Liver (tissue), 9 donors: Measurements from ENCODE around the gene CUX1. TPM values are rescaled to one million over a fixed set of nuclear protein-coding genes. Genes with fewer than 3 reads are reported as not detected.

ENCODE experiments used
- DNase-seq: peaks from one replicate; pipeline ENCODE4 v3.0.0-alpha.2; 2017; ENCODE audit warnings: low spot score
- H3K27ac ChIP-seq, 2 donors: one replicate each; pipeline ENCODE4 v1.7.0; 2013; ENCODE audit warnings: inconsistent platforms in 2 of 2, low read length in 2 of 2, control low read depth in 1 of 2, low read depth in 1 of 2, mild to moderate bottlenecking in 1 of 2
- H3K27me3 ChIP-seq, 4 donors: one replicate each; pipeline versions ENCODE4 v1.6.1 to v1.7.0; 2013; ENCODE audit warnings: low read length in 3 of 4, inconsistent platforms in 1 of 4, mild to moderate bottlenecking in 1 of 4, moderate library complexity in 1 of 4; ENCODE audit not compliant: control insufficient read depth in 4 of 4, insufficient read depth in 4 of 4
- H3K36me3 ChIP-seq, 4 donors: one replicate each; pipeline versions ENCODE4 v1.6.1 to v1.7.0; 2013; ENCODE audit warnings: low read length in 3 of 4, mild to moderate bottlenecking in 3 of 4, low read depth in 1 of 4, moderate library complexity in 1 of 4; ENCODE audit not compliant: control insufficient read depth in 4 of 4, insufficient read depth in 3 of 4
- H3K4me1 ChIP-seq, 4 donors: one replicate each; pipeline versions ENCODE4 v1.6.1 to v1.7.0; 2013; ENCODE audit warnings: low read length in 3 of 4, mild to moderate bottlenecking in 3 of 4, moderate library complexity in 1 of 4; ENCODE audit not compliant: control insufficient read depth in 4 of 4, insufficient read depth in 4 of 4
- H3K4me3 ChIP-seq, 3 donors: one replicate each; pipeline versions ENCODE4 v1.6.1 to v1.7.0; 2013; ENCODE audit warnings: low read length in 3 of 3, control low read depth in 1 of 3, low read depth in 1 of 3, mild to moderate bottlenecking in 1 of 3
- H3K9ac ChIP-seq, 2 donors: one replicate each; pipeline ENCODE4 v1.7.0; 2013; ENCODE audit warnings: low read length in 2 of 2, mild to moderate bottlenecking in 2 of 2, moderate library complexity in 2 of 2, control low read depth in 1 of 2, low read depth in 1 of 2
- H3K9me3 ChIP-seq, 4 donors: one replicate each; pipeline versions ENCODE4 v1.6.1 to v1.7.0; 2013; ENCODE audit warnings: low read length in 3 of 4; ENCODE audit not compliant: control insufficient read depth in 4 of 4
- EGR1 ChIP-seq, 2 donors: IDR thresholded peaks; 2 replicates each; pipeline ENCODE4 v1.6.1; 2016 to 2018; ENCODE audit warnings: antibody characterized with exemption in 2 of 2, low read depth in 2 of 2
- FOXA1 ChIP-seq: IDR thresholded peaks from 2 replicates; pipeline ENCODE4 v1.6.1; 2016; ENCODE audit warnings: antibody characterized with exemption
- FOXA2 ChIP-seq: IDR thresholded peaks from 2 replicates; pipeline ENCODE4 v1.6.1; 2016; ENCODE audit warnings: antibody characterized with exemption
- GABPA ChIP-seq, 2 donors: IDR thresholded peaks in 1 of 2; conservative IDR thresholded peaks in 1 of 2; 2 replicates each; pipeline ENCODE4 v1.6.1; 2016; ENCODE audit warnings: antibody characterized with exemption in 2 of 2, mild to moderate bottlenecking in 1 of 2, moderate library complexity in 1 of 2
- HNF4A ChIP-seq, 2 donors: conservative IDR thresholded peaks; 2 replicates each; pipeline ENCODE4 v1.6.1; 2016; ENCODE audit warnings: antibody characterized with exemption in 2 of 2, mild to moderate bottlenecking in 2 of 2
- HNF4G ChIP-seq: IDR thresholded peaks from 2 replicates; pipeline ENCODE4 v1.6.1; 2016; ENCODE audit warnings: antibody characterized with exemption
- JUND ChIP-seq, 2 donors: IDR thresholded peaks; 2 replicates each; pipeline ENCODE4 v1.6.1; 2016; ENCODE audit warnings: antibody characterized with exemption in 2 of 2
- NR2F2 ChIP-seq: IDR thresholded peaks from 2 replicates; pipeline ENCODE4 v1.6.1; 2016; ENCODE audit warnings: antibody characterized with exemption
- RAD21 ChIP-seq, 2 donors: IDR thresholded peaks; 2 replicates each; pipeline ENCODE4 v1.6.1; 2016; ENCODE audit warnings: antibody characterized with exemption in 2 of 2, mild to moderate bottlenecking in 2 of 2
- REST ChIP-seq: IDR thresholded peaks from 2 replicates; pipeline ENCODE4 v1.6.1; 2016; ENCODE audit warnings: antibody characterized with exemption, mild to moderate bottlenecking
- RXRA ChIP-seq, 2 donors: IDR thresholded peaks; 2 replicates each; pipeline ENCODE4 v1.6.1; 2017 to 2018; ENCODE audit warnings: antibody characterized with exemption in 2 of 2, mild to moderate bottlenecking in 1 of 2
- SP1 ChIP-seq: IDR thresholded peaks from 2 replicates; pipeline ENCODE4 v1.6.1; 2018; ENCODE audit warnings: antibody characterized with exemption, mild to moderate bottlenecking
- TAF1 ChIP-seq: conservative IDR thresholded peaks from 2 replicates; pipeline ENCODE4 v1.6.1; 2016; ENCODE audit warnings: antibody characterized with exemption, mild to moderate bottlenecking
- YY1 ChIP-seq: IDR thresholded peaks from 2 replicates; pipeline ENCODE4 v1.6.1; 2016; ENCODE audit warnings: antibody characterized with exemption, mild to moderate bottlenecking
- WGBS: extraction: QIAGEN DNeasy Blood & Tissue Kit; methylation state at CpG from one replicate; pipeline ENCODE4 v1.1.7; 2013; 5-methylcytosine and 5-hydroxymethylcytosine counted together
- polyA plus RNA-seq, 2 donors: library from polyadenylated mRNA; stranded (reverse) in 1 of 2; unstranded in 1 of 2; fragments of 200-250 nt in 1 of 2; fragments of >200 nt in 1 of 2; fragmentation: Nextera tagmentation in 1 of 2; extraction: Ambion mirVana in 1 of 2; gene quantifications; one replicate each; pipeline versions ENCODE4 v1.2.1 to v1.2.3, GENCODE V29; 2013 to 2015
- total RNA-seq, 2 donors: library from RNA; depleted of rRNA; stranded (reverse); fragments of >200 nt; gene quantifications; one replicate each; pipeline ENCODE4 v1.2.3, GENCODE V29; 2014
- TF ChIP-seq, protein P1 (sequence below): IDR thresholded peaks from 2 replicates; pipeline ENCODE4 v1.6.1; 2016; ENCODE audit warnings: antibody characterized with exemption
- TF ChIP-seq, protein P2 (sequence below): IDR thresholded peaks from 2 replicates; pipeline ENCODE4 v1.6.1; 2016; ENCODE audit warnings: antibody characterized with exemption
- TF ChIP-seq, protein P3 (sequence below): IDR thresholded peaks from 2 replicates; pipeline ENCODE4 v1.6.1; 2016; ENCODE audit warnings: antibody characterized with exemption
- TF ChIP-seq, protein P4 (sequence below): fragments of 150-350 bp; IDR thresholded peaks from 2 replicates; pipeline ENCODE4 v1.5.1; 2017; ENCODE audit warnings: improper control_type of control experiment, low read depth, low read length; ENCODE audit not compliant: missing input control
- donor health status: healthy.
- donor health status: healthy.
- donor health status: healthy.
- donor health status: healthy.
- donor health status: healthy.

Gene CUX1
- total and polyA plus RNA-seq, 4 donors = 18.6 to 40.6 (median 21.4) TPM

DNA sequence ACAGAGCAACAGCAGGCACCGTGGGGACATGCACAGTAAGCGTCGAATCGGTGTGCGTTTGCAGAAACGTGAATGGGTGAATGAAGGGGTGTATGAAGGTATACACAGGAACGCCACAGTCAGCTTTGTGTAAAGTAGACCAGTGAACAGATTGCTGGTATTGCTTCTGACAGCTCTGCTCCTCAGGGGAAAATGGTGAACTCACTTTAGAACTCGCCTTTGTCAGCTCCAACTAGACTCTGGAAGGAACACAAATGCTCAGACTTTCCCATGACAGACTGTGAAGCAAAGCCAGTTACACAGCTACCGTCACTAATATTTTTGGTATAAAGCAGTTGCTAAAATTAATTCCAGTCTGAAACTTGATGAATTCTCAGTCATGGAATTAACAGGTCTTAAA, 78.9 kb downstream of the CUX1 start:
- Histone ChIP-seq H3K4me1 (peaks cover 0 to 10% (median under 1%) of the 10 kb centered on the region in 4 donors), H3K9ac (no peak overlapping the region)
- 95% methylated on average over 9 of the region's 9 CpGs for WGBS

More for the DNA sequence above, 78.9 kb downstream of the CUX1 start:
- TF ChIP-seq REST = no peak
- no peak for TF ChIP-seq HNF4G
- TF ChIP-seq, protein P1, sequence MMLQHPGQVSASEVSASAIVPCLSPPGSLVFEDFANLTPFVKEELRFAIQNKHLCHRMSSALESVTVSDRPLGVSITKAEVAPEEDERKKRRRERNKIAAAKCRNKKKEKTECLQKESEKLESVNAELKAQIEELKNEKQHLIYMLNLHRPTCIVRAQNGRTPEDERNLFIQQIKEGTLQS = no peak
- no peak for TF ChIP-seq EGR1 (IDR thresholded peaks at IDR 0.05; ENCODE audit: low read depth in 2 of 2)
- no peak for TF ChIP-seq TAF1
- no peak for TF ChIP-seq NR2F2
- no peak for TF ChIP-seq RXRA (IDR thresholded peaks at IDR 0.05)
- TF ChIP-seq, protein P2, sequence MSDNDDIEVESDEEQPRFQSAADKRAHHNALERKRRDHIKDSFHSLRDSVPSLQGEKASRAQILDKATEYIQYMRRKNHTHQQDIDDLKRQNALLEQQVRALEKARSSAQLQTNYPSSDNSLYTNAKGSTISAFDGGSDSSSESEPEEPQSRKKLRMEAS = no peak
- TF ChIP-seq, protein P3, sequence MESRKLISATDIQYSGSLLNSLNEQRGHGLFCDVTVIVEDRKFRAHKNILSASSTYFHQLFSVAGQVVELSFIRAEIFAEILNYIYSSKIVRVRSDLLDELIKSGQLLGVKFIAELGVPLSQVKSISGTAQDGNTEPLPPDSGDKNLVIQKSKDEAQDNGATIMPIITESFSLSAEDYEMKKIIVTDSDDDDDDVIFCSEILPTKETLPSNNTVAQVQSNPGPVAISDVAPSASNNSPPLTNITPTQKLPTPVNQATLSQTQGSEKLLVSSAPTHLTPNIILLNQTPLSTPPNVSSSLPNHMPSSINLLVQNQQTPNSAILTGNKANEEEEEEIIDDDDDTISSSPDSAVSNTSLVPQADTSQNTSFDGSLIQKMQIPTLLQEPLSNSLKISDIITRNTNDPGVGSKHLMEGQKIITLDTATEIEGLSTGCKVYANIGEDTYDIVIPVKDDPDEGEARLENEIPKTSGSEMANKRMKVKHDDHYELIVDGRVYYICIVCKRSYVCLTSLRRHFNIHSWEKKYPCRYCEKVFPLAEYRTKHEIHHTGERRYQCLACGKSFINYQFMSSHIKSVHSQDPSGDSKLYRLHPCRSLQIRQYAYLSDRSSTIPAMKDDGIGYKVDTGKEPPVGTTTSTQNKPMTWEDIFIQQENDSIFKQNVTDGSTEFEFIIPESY = no peak
- TF ChIP-seq RAD21 (IDR thresholded peaks at IDR 0.05) = no peak
- TF ChIP-seq, protein P4, sequence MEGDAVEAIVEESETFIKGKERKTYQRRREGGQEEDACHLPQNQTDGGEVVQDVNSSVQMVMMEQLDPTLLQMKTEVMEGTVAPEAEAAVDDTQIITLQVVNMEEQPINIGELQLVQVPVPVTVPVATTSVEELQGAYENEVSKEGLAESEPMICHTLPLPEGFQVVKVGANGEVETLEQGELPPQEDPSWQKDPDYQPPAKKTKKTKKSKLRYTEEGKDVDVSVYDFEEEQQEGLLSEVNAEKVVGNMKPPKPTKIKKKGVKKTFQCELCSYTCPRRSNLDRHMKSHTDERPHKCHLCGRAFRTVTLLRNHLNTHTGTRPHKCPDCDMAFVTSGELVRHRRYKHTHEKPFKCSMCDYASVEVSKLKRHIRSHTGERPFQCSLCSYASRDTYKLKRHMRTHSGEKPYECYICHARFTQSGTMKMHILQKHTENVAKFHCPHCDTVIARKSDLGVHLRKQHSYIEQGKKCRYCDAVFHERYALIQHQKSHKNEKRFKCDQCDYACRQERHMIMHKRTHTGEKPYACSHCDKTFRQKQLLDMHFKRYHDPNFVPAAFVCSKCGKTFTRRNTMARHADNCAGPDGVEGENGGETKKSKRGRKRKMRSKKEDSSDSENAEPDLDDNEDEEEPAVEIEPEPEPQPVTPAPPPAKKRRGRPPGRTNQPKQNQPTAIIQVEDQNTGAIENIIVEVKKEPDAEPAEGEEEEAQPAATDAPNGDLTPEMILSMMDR = no peak
- no peak for TF ChIP-seq SP1
- no peak for TF ChIP-seq FOXA2
- no peak for TF ChIP-seq GABPA (IDR thresholded peaks at IDR 0.05 in 1 of 2, conservative IDR thresholded peaks at IDR 0.05 in 1 of 2)
- TF ChIP-seq JUND (IDR thresholded peaks at IDR 0.05) = no peak
- no peak for TF ChIP-seq HNF4A (conservative IDR thresholded peaks at IDR 0.05)
- TF ChIP-seq FOXA1 = no peak
- no peak for TF ChIP-seq YY1
- DNase-seq = no peak
- Histone ChIP-seq H3K27ac (no peak overlapping the region), H3K27me3 (no peaks in the 10 kb centered on the region), H3K4me3 (no peak overlapping the region), H3K9me3 (no peaks in the 10 kb centered on the region), H3K36me3 (no peaks in the 10 kb centered on the region)
